Adrenal gland (tissue), 5 donors: Measurements from ENCODE around the gene GPRC5D.

Source experiments
- CTCF ChIP-seq, 6 experiments: fragments of 450-650 bp in 4 of 6; fragments of 200-600 bp in 2 of 6; sonication (generic) in 1 of 6; IDR thresholded peaks; 1 replicate in 5 of 6; 2 replicates in 1 of 6; pipeline versions ENCODE4 v1.5.1 to v1.8.0; 2016 to 2021; ENCODE audit warnings: antibody characterized with exemption in 6 of 6, mild to moderate bottlenecking in 2 of 6, moderate library complexity in 1 of 6
- POLR2A ChIP-seq, 2 donors: fragments of 450-650 bp; IDR thresholded peaks; one replicate each; pipeline ENCODE4 v1.6.1; 2017; ENCODE audit warnings: antibody characterized with exemption in 2 of 2, mild to moderate bottlenecking in 2 of 2, moderate library complexity in 1 of 2
- donor health status: DM: no; HTN: no; CAD: no.

GRCh38 chr12:12987421-12987820 lies 35.5 kb upstream of the GPRC5D start:
- TF ChIP-seq POLR2A (IDR thresholded peaks at IDR 0.05) (no peak), CTCF (IDR thresholded peaks at IDR 0.05) (no peak)
